ENCODE data around the gene IQCE.

The IQCE gene

GRCh38 chr7:2639181-2639681 is 80.5 kb downstream of the IQCE start:
- Histone ChIP-seq H4K8ac (ENCODE audit: low read depth, low read length) (no peak overlapping the region), H3K27me3 (ENCODE audit: insufficient read depth, low read length) (no peaks in the 10 kb centered on the region), H2BK120ac (ENCODE audit: insufficient read depth, low read length, poor library complexity) (no peak overlapping the region), H3K36me3 (ENCODE audit: control insufficient read depth in 1 of 2, insufficient read depth in 2 of 2, low read length in 2 of 2) (peaks cover 35 to 37% of the 10 kb centered on the region in 2 experiments), H2BK5ac (ENCODE audit: low read depth, low read length, poor library complexity) (no peak overlapping the region), H3K79me2 (ENCODE audit: control insufficient read depth, insufficient read depth, low read length, poor library complexity) (peaks cover 30% of the 10 kb centered on the region), H3K9ac (ENCODE audit: low read length) (no peak overlapping the region), H3K23ac (ENCODE audit: low read length) (no peak overlapping the region), H4K91ac (ENCODE audit: low read depth, low read length) (no peak overlapping the region), H3K18ac (ENCODE audit: low read length) (peak overlapping the region; percentile 32), H2BK12ac (ENCODE audit: low read length) (no peak overlapping the region), H2AFZ (ENCODE audit: insufficient read depth, low read length, poor library complexity) (no peak overlapping the region), H3K27ac (ENCODE audit: low read depth, low read length) (no peak overlapping the region), H3K4me2 (ENCODE audit: low read length) (no peak overlapping the region), H3K14ac (ENCODE audit: low read length) (no peak overlapping the region), H3K79me1 (ENCODE audit: low read length) (peaks cover 11% of the 10 kb centered on the region), H2AK5ac (ENCODE audit: low read length) (peak overlapping the region; percentile 9), H3K4me1 (ENCODE audit: control insufficient read depth in 1 of 2, insufficient read depth in 2 of 2, low read length in 2 of 2) (peaks cover 42 to 47% of the 10 kb centered on the region in 2 experiments), H3K9me3 (ENCODE audit: insufficient read depth, low read depth, low read length) (no peaks in the 10 kb centered on the region), H3K4ac (ENCODE audit: low read depth, low read length) (peak overlapping the region; percentile 8), H4K12ac (ENCODE audit: low read depth, low read length) (no peak overlapping the region), H3K4me3 (ENCODE audit: low read depth, low read length) (no peak overlapping the region)
- no CpG with 5 or more reads among the region's 24 CpGs for whole genome bisulfite sequencing (ENCODE audit: extremely low coverage, insufficient coverage, insufficient read length)
- no peak for DNase-seq

GRCh38 chr7:2639695-2640481 is 81.1 kb downstream of the IQCE start:
- no CpG with 5 or more reads among the region's 37 CpGs for WGBS (ENCODE audit: extremely low coverage, insufficient coverage, insufficient read length)
- no peak overlapping the region for H3K9ac ChIP-seq (ENCODE audit: low read length)

DNA sequence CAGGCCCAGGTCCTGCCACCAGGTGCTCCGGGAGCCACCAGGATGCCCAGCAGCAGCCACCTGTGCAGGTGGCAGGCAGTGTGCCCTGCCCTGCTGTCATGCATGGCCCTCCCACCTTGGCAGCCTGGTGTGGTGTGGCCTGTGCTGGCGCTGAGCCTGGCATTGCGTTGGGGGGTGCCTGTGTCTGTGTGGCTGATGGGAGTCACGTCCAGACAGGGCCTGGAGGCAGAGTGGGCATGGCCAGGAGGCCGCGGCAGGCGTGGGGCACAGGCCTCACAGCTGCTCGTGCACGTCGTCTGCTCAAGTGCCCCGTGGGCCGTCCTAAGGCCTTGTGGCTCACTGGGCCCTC is 81.7 kb downstream of the IQCE start:
- no peaks in the 10 kb centered on the region for H3K27me3 ChIP-seq (ENCODE audit: insufficient read depth, low read length)
- no peak overlapping the region for H4K12ac ChIP-seq (ENCODE audit: low read depth, low read length)
- no peaks in the 10 kb centered on the region for H3K9me3 ChIP-seq (ENCODE audit: insufficient read depth, low read depth, low read length)
- H3K4me2 ChIP-seq (ENCODE audit: low read length) = no peak overlapping the region
- no peak overlapping the region for H2AK5ac ChIP-seq (ENCODE audit: low read length)
- peak overlapping the region; percentile 1 for H3K14ac ChIP-seq (ENCODE audit: low read length)
- peaks cover 30 to 32% of the 10 kb centered on the region in 2 experiments for H3K36me3 ChIP-seq (ENCODE audit: control insufficient read depth in 1 of 2, insufficient read depth in 2 of 2, low read length in 2 of 2)
- DNase-seq = no peak
- H3K18ac ChIP-seq (ENCODE audit: low read length) = peak overlapping the region; percentile 43
- peaks cover 47 to 48% of the 10 kb centered on the region in 2 experiments for H3K4me1 ChIP-seq (ENCODE audit: control insufficient read depth in 1 of 2, insufficient read depth in 2 of 2, low read length in 2 of 2)
- WGBS (ENCODE audit: extremely low coverage, insufficient coverage, insufficient read length) = no CpG with 5 or more reads among the region's 12 CpGs
- H2AFZ ChIP-seq (ENCODE audit: insufficient read depth, low read length, poor library complexity) = no peak overlapping the region
- H3K4me3 ChIP-seq (ENCODE audit: low read depth, low read length) = no peak overlapping the region
- H2BK5ac ChIP-seq (ENCODE audit: low read depth, low read length, poor library complexity) = no peak overlapping the region
- H3K23ac ChIP-seq (ENCODE audit: low read length) = no peak overlapping the region
- peaks cover 11% of the 10 kb centered on the region for H3K79me1 ChIP-seq (ENCODE audit: low read length)
- H2BK120ac ChIP-seq (ENCODE audit: insufficient read depth, low read length, poor library complexity) = no peak overlapping the region
- H2BK12ac ChIP-seq (ENCODE audit: low read length) = no peak overlapping the region
- H3K79me2 ChIP-seq (ENCODE audit: control insufficient read depth, insufficient read depth, low read length, poor library complexity) = peaks cover 20% of the 10 kb centered on the region
- no peak overlapping the region for H4K8ac ChIP-seq (ENCODE audit: low read depth, low read length)
- H4K91ac ChIP-seq (ENCODE audit: low read depth, low read length) = no peak overlapping the region
- no peak overlapping the region for H3K9ac ChIP-seq (ENCODE audit: low read length)
- H3K27ac ChIP-seq (ENCODE audit: low read depth, low read length) = no peak overlapping the region
- H3K4ac ChIP-seq (ENCODE audit: low read depth, low read length) = no peak overlapping the region

More at GRCh38 chr7:2639695-2640481, 81.1 kb downstream of the IQCE start:
- no peak overlapping the region for H3K27ac ChIP-seq (ENCODE audit: low read depth, low read length)
- no peak overlapping the region for H4K12ac ChIP-seq (ENCODE audit: low read depth, low read length)
- no peak overlapping the region for H2AK5ac ChIP-seq (ENCODE audit: low read length)
- no peaks in the 10 kb centered on the region for H3K27me3 ChIP-seq (ENCODE audit: insufficient read depth, low read length)
- no peak overlapping the region for H2BK120ac ChIP-seq (ENCODE audit: insufficient read depth, low read length, poor library complexity)
- peaks cover 10% of the 10 kb centered on the region for H3K79me1 ChIP-seq (ENCODE audit: low read length)
- no peak overlapping the region for H4K8ac ChIP-seq (ENCODE audit: low read depth, low read length)
- peaks cover 26% of the 10 kb centered on the region for H3K79me2 ChIP-seq (ENCODE audit: control insufficient read depth, insufficient read depth, low read length, poor library complexity)
- H3K18ac ChIP-seq (ENCODE audit: low read length) = no peak overlapping the region
- peak; percentile 61 to 74 for DNase-seq
- H3K4ac ChIP-seq (ENCODE audit: low read depth, low read length) = no peak overlapping the region
- H2AFZ ChIP-seq (ENCODE audit: insufficient read depth, low read length, poor library complexity) = no peak overlapping the region
- peaks cover 35 to 37% of the 10 kb centered on the region in 2 experiments for H3K36me3 ChIP-seq (ENCODE audit: control insufficient read depth in 1 of 2, insufficient read depth in 2 of 2, low read length in 2 of 2)
- no peak overlapping the region for H2BK5ac ChIP-seq (ENCODE audit: low read depth, low read length, poor library complexity)
- H4K91ac ChIP-seq (ENCODE audit: low read depth, low read length) = no peak overlapping the region
- H3K4me2 ChIP-seq (ENCODE audit: low read length) = no peak overlapping the region
- no peak overlapping the region for H3K14ac ChIP-seq (ENCODE audit: low read length)
- H2BK12ac ChIP-seq (ENCODE audit: low read length) = no peak overlapping the region
- no peak overlapping the region for H3K23ac ChIP-seq (ENCODE audit: low read length)
- H3K4me1 ChIP-seq (ENCODE audit: control insufficient read depth in 1 of 2, insufficient read depth in 2 of 2, low read length in 2 of 2) = peaks cover 47 to 48% of the 10 kb centered on the region in 2 experiments
- H3K9me3 ChIP-seq (ENCODE audit: insufficient read depth, low read depth, low read length) = no peaks in the 10 kb centered on the region
- H3K4me3 ChIP-seq (ENCODE audit: low read depth, low read length) = no peak overlapping the region

DNA sequence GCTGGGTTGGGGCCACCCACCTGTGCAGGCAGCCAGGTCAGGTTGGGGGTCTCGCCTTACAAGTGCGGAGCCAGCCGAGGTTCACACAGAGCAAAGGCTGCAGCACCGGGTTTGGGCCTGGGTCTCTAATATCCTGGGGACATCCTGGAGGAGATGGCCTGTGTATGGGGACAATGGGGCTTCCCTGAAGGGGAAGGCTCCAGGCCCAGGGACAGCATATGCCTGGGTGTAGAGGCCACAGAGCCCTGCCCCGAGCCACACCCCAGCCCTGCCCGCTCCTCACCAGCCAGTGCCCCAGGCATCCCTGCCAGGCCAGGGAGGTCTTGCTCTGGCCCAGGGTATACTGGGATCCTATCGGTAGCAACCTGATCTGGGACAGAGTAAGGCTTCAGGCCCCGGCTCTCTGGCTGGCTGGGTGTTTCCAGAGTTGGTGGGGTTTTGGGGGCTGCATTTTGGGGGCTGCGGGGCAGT is 82.1 kb downstream of the IQCE start:
- Histone ChIP-seq H3K4me2 (ENCODE audit: low read length) (peak overlapping the region; percentile 56), H3K79me1 (ENCODE audit: low read length) (peaks cover 14% of the 10 kb centered on the region), H3K36me3 (ENCODE audit: control insufficient read depth in 1 of 2, insufficient read depth in 2 of 2, low read length in 2 of 2) (peaks cover 26 to 31% of the 10 kb centered on the region in 2 experiments), H3K9me3 (ENCODE audit: insufficient read depth, low read depth, low read length) (no peaks in the 10 kb centered on the region), H3K27me3 (ENCODE audit: insufficient read depth, low read length) (no peaks in the 10 kb centered on the region), H2AK5ac (ENCODE audit: low read length) (peak overlapping the region; percentile 42), H3K4me1 (ENCODE audit: control insufficient read depth in 1 of 2, insufficient read depth in 2 of 2, low read length in 2 of 2) (peaks cover 50% of the 10 kb centered on the region in 2 experiments), H2BK120ac (ENCODE audit: insufficient read depth, low read length, poor library complexity) (peak overlapping the region; percentile 26), H2AFZ (ENCODE audit: insufficient read depth, low read length, poor library complexity) (no peak overlapping the region), H3K79me2 (ENCODE audit: control insufficient read depth, insufficient read depth, low read length, poor library complexity) (peaks cover 17% of the 10 kb centered on the region), H4K91ac (ENCODE audit: low read depth, low read length) (peak overlapping the region; percentile 82), H2BK12ac (ENCODE audit: low read length) (peak overlapping the region; percentile 58), H3K14ac (ENCODE audit: low read length) (peak overlapping the region; percentile 1), H4K12ac (ENCODE audit: low read depth, low read length) (peak overlapping the region; percentile 10), H3K18ac (ENCODE audit: low read length) (peak overlapping the region; percentile 43), H3K27ac (ENCODE audit: low read depth, low read length) (peak overlapping the region; percentile 94), H3K9ac (ENCODE audit: low read length) (no peak overlapping the region), H2BK5ac (ENCODE audit: low read depth, low read length, poor library complexity) (peak overlapping the region; percentile 24), H3K4me3 (ENCODE audit: low read depth, low read length) (no peak overlapping the region), H3K4ac (ENCODE audit: low read depth, low read length) (peak overlapping the region; percentile 15), H4K8ac (ENCODE audit: low read depth, low read length) (peak overlapping the region; percentile 10), H3K23ac (ENCODE audit: low read length) (no peak overlapping the region)
- no peak for DNase-seq
- no CpG with 5 or more reads among the region's 9 CpGs for WGBS (ENCODE audit: extremely low coverage, insufficient coverage, insufficient read length)
